ENCODE results near the gene CTNNA3.

DNA sequence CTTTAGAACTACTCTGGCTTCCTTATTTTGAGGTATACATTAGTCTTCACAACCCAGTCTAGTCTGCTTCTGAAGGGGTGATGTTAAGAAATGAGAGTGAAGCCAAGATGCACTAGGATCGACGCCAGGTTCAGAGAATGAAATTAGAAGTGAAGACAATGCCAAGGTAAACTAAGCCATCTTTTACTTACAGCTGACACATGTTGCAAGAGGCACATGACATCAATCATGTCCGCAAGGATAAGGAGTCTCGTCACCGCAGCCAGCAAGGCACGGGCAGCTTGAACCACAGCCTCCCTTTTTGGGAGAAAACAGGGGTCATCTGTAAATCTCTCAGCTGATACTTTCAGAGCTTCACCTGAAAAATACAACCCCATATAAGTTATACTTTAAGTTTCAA is 156.7 kb downstream of the CTNNA3 start:
- TF ChIP-seq, protein P1, sequence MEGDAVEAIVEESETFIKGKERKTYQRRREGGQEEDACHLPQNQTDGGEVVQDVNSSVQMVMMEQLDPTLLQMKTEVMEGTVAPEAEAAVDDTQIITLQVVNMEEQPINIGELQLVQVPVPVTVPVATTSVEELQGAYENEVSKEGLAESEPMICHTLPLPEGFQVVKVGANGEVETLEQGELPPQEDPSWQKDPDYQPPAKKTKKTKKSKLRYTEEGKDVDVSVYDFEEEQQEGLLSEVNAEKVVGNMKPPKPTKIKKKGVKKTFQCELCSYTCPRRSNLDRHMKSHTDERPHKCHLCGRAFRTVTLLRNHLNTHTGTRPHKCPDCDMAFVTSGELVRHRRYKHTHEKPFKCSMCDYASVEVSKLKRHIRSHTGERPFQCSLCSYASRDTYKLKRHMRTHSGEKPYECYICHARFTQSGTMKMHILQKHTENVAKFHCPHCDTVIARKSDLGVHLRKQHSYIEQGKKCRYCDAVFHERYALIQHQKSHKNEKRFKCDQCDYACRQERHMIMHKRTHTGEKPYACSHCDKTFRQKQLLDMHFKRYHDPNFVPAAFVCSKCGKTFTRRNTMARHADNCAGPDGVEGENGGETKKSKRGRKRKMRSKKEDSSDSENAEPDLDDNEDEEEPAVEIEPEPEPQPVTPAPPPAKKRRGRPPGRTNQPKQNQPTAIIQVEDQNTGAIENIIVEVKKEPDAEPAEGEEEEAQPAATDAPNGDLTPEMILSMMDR (IDR thresholded peaks at IDR 0.05) = no peak
- no peak for TF ChIP-seq POLR2A (IDR thresholded peaks at IDR 0.05)

All from lower leg skin (tissue), 3 donors.